G401 (cell line): Measurements from ENCODE around the gene PHAF1. TPM values are rescaled to one million over a fixed set of nuclear protein-coding genes. Genes with fewer than 3 reads are reported as not detected.
A peak's percentile ranks its signal among the peaks of the same experiment; 100 is the strongest.

Experiments used
- DNase-seq: peaks from one replicate; pipeline ENCODE4 v3.0.0-alpha.2; 2015; ENCODE audit warnings: low spot score
- in situ Hi-C: cut with HindIII; loops from 2 replicates; pipeline ENCODE4 v1.10.0; 2016; ENCODE audit warnings: low sequenced_read_pairs, mixed read lengths
- total RNA-seq: library from RNA; depleted of rRNA; stranded (reverse); fragments of >200 nt; shearing (Covaris generic); gene quantifications from 2 replicates; pipeline ENCODE4 v1.2.3, GENCODE V29; 2014

The PHAF1 gene
- total RNA-seq, 1 experiment from 2014 or later: 40.9 TPM

DNA sequence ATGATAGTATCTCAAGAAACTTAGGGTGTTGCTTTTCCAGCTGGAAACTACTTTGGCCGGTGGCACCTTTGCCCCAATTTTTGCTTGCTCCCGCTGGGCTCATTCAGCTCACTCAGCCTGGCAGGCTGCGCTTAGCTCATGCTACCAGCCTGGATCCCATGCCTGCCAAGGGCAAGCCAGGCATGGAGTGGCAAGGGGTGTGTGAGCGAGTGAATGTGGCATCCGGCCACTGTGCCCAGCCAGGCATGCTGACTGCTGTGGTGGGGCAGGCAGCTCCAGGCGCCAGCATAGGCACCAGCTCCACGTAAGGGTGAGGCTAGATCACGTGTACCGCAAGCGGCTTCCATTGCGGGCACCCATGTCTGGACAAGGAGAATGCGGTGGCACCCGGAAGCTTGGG, 31.6 kb downstream of the PHAF1 start:
- in situ Hi-C loops: no loop called here
- DNase-seq: no peak

DNA sequence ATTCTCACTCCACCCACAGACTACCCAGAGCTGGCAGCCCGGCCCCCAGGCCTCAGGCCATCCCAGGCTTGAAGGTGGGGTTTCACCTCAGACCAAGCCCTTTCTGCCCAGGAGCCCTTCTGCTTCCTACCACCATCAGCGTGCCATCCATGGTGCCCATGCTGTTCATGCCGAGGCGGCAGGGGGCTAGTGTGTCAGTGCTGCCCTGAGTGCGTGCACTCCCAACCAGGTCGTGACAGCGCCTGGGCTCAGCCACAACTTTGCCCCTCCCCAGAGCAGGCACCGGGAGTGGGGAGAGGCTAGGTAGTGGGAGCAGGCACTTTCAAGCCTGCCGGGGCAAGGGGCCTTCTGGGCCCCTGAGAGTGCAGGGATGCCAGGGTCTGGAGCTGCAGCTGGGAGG, 32.6 kb downstream of the PHAF1 start:
- DNase-seq: no peak
- in situ Hi-C loops: no loop called here

DNA sequence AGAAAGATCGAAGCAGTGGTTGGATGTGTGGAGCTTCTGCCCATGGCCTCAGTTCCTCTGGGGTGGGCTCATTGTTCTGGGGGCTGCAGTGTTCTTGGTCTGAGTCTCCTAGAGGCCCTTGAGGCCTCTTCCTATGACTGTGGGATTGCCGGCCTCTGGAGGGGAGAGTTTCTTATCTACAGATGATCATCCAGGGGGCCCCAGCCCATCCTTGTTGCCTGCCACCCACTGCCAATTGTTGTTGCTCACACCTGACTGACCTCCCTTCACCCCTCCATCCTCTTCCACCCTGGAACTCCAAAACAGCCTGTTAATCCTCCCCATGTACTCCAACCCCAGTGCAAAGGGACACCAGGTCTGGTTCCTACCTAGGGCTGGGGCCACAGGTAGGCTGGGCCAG, 35.2 kb downstream of the PHAF1 start:
- in situ Hi-C loops: no loop called here
- DNase-seq: no peak

DNA sequence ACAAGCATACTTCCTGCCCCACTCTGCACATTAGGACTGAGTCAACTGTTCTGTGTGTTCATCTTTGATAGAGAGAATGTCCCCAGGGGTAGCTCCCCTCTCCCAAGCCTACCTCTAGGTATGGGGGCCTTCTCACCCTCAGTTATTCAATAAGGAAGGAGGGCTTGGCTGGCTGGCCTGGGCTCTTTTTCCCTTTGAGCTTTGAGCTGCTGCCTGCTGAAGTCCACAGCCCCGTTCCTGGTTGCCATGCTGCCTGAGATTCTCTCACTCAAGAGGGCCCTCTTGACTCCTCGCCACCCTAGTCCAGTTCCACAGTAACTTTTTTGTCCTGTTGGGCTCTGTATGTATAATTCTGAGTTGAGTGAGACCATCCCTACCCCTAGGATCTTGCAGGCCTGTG, 36.0 kb downstream of the PHAF1 start:
- in situ Hi-C loops: no loop called here
- DNase-seq: no peak

DNA sequence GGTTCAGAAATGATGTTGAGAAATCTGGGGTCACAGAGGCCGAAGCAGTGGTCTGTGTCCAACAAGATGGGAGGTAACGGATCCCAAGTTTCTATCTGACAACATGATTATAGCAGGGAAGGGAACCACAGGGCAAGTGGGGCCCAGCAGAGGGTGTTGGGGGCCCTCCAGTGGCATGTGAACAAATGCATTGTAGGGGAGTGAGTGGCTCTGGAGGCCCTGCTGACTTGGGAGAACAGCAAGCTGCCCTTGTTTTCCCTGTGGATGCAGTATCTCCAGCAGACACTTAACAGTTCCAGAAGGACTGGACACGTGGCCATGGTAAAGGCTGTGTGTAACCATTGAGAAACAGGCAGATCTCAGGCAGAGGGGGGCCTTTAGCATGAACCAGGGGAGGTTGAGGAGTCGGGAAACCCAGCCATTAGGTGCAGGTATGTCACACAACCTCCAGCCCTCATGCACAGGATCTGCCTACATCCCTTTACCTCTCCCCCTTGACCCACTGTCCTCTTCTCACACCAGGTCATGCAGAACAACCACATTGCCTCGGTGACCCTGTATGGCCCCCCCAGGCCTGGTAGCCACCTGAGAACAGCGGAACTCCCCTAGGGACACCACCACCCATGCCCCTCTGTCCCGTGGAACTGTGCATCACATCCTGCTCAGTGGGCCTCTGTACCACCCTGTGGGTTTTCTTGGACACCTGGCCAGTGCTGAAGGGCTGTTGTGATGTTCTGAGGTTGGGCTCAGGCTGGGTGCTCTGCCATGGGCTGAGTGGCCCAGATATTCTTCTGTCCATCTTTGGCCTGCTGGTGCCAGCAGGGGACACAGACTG, 37.0 kb downstream of the PHAF1 start:
- in situ Hi-C loops: no loop called here
- no peak for DNase-seq

DNA sequence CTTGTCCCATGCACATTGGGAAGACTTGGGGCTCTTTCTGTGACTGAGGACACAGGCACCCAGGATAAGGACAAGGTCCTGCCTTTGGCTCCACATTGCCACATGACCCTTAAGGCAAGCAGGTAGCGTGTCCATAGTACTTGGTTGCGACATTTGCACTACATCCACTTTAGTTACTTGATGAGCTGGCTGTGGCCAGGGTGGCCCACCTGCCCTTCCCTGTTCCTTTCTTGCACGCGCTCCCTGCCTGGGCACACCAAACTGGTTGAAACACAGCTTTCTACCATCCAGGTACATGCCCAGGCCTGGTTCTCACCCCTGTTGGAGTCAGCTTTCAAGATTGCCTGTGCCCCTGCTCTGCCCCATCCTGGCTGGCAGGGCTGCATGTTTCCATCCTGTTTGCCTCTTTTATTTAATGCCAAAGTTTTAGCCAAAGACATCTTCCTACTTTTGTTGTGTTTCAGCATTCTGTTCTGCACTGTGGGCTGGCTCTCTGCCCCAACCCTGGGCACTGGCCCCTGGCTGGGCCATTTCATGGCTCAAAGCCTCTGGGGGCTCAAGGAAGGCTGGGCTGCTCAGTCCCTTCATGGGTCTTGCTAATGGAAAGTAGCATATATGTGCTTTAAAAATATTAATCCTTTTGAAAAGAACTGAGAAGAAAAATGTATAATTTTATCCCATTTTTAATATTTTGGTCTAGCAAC, 37.8 kb downstream of the PHAF1 start:
- in situ Hi-C loops: no loop called here
- no peak for DNase-seq

DNA sequence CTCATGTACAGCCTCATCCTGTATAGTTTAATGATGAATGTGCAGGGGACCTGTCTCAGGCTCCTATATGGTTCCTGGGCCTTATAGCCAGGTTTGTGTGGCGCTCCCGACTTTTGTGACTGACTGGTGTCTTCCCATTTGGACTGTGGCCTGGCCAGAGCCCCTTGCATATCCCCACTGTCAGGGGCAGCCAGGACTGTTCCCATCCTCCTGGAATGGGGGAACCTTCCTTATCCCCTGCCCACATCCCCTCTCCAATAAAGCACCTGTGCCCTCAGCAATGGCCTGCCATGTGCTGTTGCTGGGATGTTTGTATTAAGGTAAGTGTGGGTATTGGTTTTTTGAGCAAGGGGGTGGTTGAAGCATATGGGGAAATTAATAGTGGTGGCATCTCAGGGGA, 38.5 kb downstream of the PHAF1 start:
- in situ Hi-C loops: no loop called here
- DNase-seq: no peak

DNA sequence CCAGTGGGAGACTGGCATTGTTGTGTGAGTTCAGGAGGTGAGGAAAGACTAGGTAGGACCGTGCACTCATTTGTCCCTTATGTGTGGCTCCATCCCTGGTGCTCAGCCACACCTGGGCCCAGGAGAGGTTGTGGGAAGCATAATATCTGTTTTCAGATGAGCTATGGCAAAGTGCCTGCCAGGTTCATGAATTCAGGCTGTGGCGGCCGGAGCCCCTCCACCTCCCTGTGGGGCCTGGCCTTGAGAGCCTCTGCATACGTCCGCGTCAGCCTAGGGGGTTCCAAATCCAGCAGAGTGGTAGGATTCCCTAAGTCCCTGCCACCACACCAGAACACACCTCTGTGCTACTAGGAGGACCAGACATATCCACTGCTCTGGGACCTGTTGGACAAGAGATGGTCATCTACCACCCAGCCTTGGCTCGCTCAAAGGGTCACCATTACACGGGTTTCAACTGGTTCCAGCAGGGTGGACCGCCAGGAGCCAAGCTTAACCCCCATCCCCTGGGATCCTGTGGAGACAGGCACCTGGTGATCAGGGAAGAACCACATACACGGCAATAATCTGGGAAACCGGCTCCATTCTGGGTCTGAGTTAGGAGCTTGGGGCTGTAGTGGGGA, 39.0 kb downstream of the PHAF1 start:
- in situ Hi-C loops: no loop called here
- no peak for DNase-seq

DNA sequence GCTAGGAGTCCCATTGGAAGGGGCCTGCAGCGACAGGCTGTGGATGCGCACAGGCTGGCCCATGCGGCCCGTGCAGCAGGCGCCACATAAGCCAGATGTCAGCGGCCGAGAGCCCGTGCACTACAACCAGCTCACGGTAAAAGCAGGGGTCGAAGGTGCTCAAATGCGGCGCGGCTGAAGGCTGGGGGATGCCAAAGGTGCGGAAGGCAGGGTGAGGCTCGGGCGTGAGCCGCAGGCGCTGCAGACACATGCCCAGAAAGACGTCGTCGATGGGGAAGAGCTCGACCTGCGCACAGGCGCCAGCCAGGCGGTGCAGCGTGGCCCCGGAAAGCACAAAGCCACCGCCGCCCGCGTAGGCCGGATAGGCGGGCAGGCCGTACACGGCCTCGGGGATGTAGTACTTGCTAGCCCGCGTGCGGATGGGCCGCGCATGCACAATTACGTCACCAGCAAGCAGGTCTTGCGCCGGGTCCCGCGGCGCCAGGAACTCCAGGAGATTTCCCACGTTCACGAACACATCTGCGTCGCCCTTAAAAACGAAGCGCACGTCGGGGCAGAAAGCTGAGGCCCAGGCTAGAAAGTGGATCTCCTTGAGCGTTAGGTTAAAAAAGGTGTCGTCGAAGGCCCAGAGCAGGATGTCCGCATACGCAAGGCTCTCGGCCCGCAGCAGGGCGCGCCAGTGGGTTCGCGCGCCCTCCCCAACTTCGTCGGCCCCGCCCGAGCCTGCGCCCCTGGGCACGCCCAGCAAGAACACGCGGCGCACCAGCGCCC, 39.7 kb downstream of the PHAF1 start:
- no peak for DNase-seq
- in situ Hi-C loops: no loop called here

DNA sequence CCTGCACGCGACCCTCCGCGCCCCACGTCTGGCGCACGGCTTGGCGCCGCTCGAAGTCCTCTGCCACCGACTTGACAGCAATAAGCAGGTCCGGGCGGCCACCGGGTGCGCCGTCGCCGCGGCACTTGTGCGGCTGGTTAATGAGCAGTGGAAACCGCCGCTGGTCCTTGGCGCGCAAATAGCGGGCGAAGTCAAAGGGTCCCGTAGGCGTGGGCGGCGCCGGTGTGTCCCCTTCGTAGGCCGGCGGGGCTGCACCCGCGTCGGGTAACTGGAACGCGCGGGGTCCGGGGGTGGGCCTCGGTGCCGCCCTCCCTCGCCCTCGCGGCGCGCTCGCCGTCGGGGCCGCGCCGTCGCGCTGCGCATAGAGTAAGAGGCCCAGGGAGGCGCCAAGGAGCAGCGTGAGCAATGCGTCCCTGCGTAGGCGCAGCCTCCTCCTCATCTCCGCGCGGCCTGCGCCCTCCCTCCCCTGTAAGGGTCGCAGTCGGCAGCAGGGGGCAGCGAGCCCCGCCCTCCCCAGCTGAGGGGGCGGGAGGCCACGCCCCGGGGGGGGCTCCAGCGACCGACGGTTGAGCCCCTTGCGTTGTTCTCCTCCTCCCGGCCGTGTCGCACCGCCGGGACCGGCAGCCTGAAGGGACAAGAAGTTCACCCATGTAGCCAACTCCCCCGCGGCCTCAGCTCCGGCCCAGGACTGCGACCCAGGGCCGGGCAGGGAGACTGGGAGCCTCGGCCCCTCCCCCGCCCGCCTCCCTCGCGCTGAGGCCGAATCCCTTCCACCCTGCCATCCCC, 40.5 kb downstream of the PHAF1 start:
- no peak for DNase-seq
- in situ Hi-C loops: no loop called here

DNA sequence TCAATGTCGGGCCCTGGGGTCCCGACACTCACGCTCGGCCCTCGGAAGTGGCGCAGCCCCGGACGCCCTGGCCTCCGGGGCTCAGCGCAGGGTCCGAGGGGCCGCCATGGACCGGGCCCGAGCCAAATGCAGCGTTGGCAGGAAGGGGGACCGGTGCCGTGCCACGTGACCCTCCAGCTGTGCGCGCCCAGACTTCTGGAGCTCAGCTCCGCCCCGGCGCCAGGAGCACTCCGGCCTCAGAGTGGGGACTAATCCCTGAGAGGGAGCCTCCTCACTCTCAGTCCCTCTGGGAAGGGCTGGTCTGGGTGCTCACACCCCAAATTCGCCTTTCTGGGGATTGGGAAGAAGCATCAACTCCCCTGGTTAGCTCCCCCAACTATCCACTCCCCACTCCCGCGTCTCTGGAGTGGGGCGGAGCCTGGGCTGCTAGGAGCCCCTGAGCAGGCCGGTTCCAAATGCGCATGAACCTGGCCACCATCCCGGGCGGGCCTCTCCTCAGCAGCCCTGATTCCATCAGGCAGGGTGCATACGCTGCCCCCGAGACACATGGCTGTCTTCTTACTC, 41.2 kb downstream of the PHAF1 start, which contains the start of gene B3GNT9:
Gene B3GNT9 (minus strand): TSS at position 166 of the 564 bp plus-strand sequence. CDS start 513 bp downstream, outside the sequence.
- in situ Hi-C loops: no loop called here

DNA sequence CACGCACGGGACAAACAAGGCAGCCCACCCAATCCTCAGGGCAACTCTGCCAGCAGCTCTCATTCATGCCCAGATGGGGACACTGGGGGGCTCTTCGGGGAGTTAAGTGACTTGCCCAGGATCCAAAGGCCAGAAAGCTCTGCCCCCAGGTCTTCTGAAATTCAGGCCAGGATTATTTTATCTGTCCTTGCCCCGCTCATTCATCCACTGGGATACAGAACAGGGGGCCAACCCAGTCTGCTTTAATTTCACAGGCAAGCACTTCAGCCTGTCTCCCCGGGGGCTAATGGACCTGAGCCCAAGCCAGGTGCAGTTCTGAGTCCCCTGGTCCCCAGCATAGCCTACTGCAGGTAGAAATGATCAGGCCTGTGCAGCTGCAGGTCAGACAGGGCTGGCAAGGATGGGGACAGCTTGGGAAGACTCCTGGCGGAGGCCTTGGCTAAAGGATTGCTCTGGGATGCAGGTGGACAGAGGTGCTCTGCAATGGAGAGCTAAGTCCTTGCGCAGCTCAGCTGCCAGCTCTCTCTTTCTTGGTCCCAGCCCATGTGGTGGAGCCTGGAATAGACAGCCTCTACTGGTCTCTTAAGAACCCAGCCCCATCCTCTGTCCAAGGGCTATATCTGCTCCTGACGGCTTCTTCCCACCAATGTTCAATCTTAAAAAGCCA, 41.8 kb downstream of the PHAF1 start:
- no peak for DNase-seq
- in situ Hi-C loops: no loop called here

More for the DNA sequence above, 41.2 kb downstream of the PHAF1 start, which contains the start of gene B3GNT9:
- no peak for DNase-seq

DNA sequence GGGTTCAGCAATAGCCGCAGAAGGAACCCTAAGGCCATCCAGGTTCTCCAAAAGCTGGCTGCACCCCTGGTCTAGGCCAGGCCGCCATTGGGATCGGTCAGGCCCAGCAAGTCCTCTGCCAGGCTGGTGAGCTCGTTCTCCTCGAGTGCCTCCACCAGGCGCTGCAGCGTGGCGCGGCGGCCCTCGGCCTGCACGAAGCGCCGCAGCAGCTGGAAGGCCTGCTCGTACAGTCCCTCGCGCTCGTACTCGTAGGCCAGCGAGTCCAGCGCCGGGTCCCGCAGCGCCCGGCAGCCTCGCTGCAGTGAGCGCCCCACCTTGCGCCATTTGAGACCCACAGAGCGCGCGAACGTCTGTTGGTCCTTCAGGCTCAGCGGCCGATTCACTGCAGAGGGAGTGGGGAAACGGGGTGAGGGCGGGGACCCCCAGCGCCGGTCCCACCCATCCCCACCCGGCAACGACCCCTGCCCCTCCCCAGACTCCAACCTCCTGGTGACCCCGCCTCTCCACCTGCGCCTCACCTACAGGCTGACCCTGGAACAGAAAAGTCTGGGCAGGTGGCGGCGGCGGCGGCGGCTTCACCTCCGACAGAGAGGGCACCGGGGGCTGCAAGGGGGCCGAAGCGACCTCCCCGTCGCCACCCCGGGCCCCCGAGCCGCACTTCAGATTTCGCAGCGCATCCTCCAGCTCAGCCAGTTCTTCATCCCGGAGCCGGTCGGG, 45.0 kb downstream of the PHAF1 start:
- in situ Hi-C loops: no loop called here
- no peak for DNase-seq

DNA sequence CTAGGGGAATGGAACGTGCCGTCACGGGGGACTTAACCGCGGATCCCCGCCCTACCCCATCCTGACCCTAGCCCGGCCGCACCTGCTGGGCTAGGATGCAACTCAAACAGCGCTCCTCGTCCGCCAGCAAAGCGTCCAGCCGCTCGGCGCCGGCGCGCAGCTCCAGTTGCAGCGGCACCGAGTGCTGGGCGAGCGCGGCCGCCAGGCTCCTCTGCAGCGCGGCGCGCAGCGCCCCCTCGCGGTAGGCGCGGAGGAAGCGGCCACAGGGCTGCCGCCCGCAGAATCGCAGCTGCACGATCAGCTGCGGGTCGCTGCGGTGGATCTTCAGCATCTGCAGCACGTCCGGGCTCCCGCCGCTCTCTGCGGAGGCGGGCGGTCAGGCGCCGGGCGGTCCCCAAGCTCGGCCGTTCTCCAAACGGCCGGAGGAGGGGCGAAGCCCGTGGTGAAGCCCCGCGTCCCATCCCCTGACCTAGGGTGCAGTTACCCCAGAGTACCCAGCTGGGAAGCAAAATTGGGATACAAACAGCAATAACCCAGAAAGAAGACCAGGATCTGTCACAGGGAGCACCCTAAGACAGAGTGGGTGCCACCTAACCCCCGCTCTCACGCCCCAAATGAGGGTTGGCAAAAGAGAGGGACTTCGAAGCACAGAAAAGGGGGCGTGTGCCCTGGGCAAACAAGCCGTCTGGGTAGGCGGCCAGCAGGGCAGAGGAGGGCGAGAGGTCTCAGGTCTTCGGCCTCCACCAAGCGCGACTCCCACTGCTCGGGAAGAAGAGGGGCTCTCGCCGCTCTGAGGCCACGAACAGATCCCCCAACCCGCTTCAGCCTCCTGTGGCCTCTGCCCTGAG, 45.8 kb downstream of the PHAF1 start:
- in situ Hi-C loops: no loop called here
- DNase-seq: peak; percentile 63

DNA sequence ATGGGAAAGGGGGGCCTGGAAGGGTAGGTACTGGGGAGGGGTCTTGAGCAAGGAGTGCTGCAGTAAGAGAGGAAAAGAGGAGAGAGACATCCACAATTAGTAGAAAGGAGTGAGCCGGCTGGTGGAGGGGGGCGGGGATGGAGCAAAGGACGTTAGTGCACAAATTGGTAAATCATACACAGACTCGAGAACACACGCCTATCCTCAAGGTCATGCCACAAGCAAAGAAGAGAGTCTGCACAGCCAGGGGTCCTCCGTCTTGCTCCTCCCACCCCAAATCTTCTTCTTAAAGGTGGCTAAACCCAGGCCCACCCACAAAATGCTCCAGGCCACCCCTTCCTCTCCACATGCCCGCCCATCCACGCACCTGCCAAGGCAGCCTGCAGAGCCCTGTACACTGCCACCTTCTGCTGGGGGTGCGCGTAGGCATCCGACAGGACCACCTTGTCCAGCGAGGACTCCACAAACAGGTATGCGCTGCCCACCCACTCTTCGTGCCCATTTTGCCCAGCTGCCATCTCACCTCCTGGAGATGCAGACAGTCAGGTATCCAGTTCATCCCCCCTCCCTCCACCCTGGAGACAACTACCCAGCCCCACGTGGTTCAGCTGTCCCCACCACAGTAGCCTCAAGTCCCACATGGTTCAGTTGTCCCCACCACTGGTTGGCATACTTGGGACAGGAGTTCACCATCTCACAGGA, 46.6 kb downstream of the PHAF1 start:
- no peak for DNase-seq
- in situ Hi-C loops: no loop called here
